GM19455 (cell line): ENCODE results near the gene PSMG4.

Experiments
- ATAC-seq: cut with Tn5 transposase; IDR thresholded peaks from one replicate; pipeline ENCODE4 v1.9.1; 2021; ENCODE audit not compliant: unreplicated experiment

The PSMG4 gene, protein sequence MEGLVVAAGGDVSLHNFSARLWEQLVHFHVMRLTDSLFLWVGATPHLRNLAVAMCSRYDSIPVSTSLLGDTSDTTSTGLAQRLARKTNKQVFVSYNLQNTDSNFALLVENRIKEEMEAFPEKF

GRCh38 chr6:3258720-3259490 is at the start of gene PSMG4:
TSS of gene PSMG4 (plus strand) at chr6:3258947. CDS start at chr6:3259023, 76 bp downstream.
- peak; percentile 79 for ATAC-seq

GRCh38 chr6:3209114-3210023 is 49.4 kb upstream of the PSMG4 start:
- peak; percentile 67 for ATAC-seq

DNA sequence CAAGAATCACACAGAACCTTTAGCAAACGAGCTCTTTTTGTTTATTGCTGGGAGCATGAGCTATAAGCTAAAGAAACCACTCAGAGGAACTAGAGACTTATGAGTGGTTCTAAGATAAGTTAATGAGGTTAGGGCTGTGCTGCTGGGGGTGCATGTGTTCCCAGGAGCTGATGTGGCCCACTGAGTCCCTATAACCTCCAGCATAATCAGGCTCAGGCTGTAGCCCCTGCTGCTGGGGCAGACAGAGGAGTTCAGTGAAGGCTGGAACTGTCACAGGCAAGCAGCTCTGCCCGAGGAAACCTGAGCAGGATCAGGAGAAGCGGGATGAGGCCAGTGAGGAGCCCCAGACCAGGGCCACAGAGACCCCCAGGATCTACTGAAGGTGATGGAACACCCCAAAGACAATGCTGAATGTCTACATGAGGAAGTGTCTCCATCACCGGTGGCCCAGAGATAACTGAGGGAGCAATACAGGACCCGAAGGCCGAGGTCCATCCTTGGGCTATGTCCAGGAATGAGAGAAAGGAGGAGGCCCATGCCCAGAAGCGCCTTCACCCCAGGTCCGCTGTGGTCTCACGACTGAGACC is 48.6 kb upstream of the PSMG4 start:
- no peak for ATAC-seq

- ATAC-seq: no peak
Measured at GRCh38 chr6:3211681-3212080, 47.1 kb upstream of the PSMG4 start.

DNA sequence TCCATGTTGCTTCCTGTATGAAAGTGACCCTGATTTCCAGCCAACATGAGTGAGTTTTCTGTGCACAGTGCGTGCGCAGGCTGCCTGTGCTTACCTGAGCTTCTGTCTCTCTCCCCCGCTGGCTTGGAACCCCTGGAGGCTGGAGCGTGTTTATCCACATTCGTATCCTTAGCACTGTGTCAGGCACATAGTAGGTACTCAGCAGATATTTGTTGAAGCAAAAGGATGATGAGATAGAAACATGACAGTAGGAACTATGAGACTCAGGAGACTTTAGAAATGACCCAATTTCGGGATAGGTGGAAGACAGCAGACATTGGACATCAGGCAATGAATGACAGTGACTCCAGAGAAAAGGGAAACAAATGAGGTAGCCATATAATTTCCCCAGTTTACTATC is 46.5 kb upstream of the PSMG4 start:
- ATAC-seq: no peak

GRCh38 chr6:3213334-3213695 is 45.4 kb upstream of the PSMG4 start:
- ATAC-seq: no peak

GRCh38 chr6:3214898-3215297 is 43.8 kb upstream of the PSMG4 start:
- ATAC-seq: no peak

DNA sequence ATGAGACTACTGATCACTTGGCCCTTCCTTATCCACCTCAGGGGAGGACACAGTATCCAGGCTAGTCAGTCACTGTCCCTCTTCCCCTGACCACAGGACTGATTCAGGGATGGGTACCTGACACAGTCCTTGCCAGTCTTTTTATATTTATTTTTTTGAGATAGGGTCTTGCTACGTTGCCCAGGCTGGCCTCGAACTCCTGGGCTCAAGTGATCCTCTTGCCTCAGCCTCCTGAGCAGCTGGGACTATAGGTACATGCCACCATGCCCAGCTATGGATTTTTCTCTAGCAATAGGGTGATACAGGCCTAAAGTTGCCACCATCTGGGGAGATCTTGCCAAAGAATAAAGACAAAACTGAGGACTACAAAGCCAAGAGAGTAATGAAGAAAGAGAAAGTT is 41.5 kb upstream of the PSMG4 start:
- no peak for ATAC-seq

DNA sequence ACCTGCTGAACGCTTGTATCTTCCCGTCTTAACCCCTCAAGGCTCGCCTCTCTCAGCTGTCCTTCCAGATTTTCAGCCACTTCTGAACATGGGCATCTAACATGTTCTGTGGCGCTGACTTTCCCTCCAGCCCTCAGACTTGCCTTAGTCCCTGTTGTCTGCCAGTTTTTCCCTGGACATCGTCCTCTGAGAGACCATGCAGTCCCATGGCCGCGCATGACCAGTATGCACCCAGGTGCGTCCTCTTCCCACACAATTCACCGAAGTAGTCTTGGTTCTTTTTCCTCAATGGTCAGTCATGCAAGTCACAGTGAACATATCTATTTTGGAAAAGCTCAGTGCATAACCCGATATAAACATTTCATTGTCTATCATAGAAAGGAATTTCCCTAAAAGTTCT is 40.5 kb upstream of the PSMG4 start:
- no peak for ATAC-seq

GRCh38 chr6:3220366-3220765 is 38.4 kb upstream of the PSMG4 start:
- no peak for ATAC-seq

GRCh38 chr6:3221578-3221977 is 37.2 kb upstream of the PSMG4 start:
- no peak for ATAC-seq

DNA sequence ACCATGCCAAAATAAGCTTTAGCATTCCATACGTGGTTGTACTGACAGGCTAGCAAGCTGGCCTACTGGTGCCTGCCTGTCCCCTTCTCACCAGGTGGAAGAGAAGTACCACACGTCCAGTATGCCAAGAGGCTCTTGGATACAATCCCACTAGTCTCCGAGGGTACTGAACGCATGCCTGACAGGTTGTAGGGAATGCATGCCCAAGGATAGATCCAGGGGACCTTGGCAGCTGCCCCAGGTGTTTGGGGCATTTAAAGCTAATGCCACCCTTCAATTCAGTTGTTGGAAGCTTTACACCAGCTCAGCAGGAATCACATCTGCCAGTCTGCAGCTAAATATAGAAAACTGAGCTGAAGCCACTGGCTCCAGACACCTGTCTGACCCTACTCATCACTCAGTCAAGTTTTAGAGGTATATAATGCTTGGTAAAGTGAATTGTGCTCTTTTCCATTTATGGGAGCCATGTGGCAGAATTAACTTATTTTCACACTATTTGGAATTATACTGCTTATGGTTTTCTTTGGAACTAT is 36.2 kb upstream of the PSMG4 start:
- ATAC-seq: no peak

DNA sequence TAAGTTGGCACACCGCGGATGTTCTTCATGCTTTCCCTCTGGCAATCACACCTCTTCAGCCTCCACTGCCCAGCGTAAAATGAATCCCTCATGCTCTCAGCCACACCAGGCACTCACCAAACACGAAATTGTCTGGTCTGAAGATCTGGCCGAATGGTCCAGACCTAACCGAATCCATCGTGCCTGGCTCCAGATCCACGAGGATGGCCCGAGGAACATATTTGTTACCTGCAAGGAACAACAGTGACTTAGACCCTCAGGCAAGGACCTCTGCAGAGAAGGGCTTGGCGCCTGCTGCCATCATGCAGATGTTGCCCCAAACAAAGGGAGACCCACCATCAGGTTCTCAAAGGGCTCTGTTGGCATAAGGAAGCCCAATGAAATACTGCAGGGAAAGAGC is 32.7 kb upstream of the PSMG4 start:
- no peak for ATAC-seq

- ATAC-seq: no peak
Measured at GRCh38 chr6:3226481-3227362, 32.0 kb upstream of the PSMG4 start.

GRCh38 chr6:3227363-3228045 is 31.2 kb upstream of the PSMG4 start, which contains the start of gene TUBB2B:
TSS of gene TUBB2B (minus strand) at chr6:3227653. CDS start at chr6:3227543, 110 bp downstream.
- ATAC-seq: no peak

DNA sequence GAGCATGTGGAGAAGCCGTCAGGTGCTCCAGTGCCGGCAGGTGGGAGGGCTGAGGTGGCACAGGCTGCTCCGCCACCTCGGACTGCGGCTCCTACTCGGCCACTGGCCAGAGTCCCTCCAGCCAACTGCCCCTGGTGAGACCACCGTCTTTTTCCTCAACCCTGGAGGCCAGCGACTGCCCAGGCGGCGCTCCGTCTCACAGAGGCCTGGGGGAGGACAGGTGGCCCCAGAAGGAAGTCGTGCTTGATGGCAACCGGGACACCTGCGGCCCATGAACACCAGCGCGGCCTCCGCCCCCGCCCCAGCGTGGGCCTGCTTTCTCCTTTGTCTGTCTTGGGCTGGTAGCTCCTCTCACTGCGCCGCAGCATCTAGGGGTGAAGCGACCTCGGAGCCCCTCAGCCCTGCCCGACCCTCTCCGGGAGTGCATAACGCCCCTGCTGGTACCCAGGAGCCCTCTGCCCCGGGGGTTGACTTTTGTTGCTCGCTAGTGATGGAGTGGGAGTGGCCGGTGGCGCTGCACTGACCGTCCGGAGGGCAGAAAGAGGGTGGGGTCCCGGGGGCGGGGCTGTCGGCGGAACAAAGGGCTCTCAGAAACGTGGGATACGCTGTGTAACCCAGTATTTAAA is 30.6 kb upstream of the PSMG4 start:
- ATAC-seq: no peak

DNA sequence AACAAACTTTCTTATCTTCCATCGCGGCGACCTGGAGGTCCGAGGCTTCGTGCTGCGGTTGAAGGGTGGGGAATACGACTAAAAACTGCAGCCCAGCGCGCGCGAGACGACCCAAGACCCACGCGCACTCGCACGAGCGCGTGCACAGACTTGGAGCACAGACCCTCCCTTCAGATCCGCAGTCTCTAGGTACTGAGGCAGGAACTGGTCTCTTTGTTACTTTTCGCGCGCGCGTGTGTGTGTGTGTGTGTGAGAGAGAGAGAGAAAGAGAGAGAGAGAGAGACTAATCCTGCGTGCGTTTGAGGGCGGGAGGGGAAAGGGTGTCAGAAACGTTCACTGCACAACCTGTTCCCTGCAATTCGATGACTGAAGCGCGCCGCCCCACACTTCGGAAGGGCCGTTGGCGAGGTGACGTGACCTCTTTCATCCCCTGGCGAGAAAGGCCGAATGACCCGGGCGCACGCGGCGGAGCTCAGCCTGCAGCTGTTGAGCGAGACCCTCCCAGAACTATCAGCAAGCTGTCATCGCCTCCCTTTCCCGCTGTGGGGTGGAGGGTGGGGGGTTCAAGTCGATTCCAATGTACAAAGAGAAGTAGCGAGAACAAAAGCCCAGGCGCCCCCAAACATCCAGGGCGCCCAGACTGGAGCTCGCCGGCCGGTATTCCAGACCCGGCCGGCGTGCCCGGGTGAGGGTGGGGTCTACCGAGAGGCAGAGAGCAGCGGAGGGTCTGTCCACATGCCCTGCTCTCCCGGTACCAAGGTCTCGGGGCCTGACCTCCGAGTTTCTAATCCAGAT is 29.8 kb upstream of the PSMG4 start:
- no peak for ATAC-seq

GRCh38 chr6:3229566-3230178 is 29.1 kb upstream of the PSMG4 start:
- ATAC-seq: no peak
